Femur (tissue), 1 donor: Measurements from ENCODE around the gene MAP6.
A peak's percentile ranks its signal among the peaks of the same experiment; 100 is the strongest.

ENCODE experiments used
- DNase-seq: peaks from one replicate; pipeline ENCODE4 v3.0.0-alpha.2; 2017

Gene MAP6

GRCh38 chr11:75665990-75666389 is 2.8 kb downstream of the MAP6 start:
- DNase-seq, result no peak

GRCh38 chr11:75665126-75665525 is 3.7 kb downstream of the MAP6 start:
- DNase-seq, result no peak

GRCh38 chr11:75664389-75664788 is 4.4 kb downstream of the MAP6 start:
- DNase-seq, result no peak

- DNase-seq, result no peak
Measured at GRCh38 chr11:75663808-75664207, 5.0 kb downstream of the MAP6 start.

- DNase-seq, result no peak
Measured at GRCh38 chr11:75659836-75660235, 9.0 kb downstream of the MAP6 start.

GRCh38 chr11:75656044-75656727 is 12.7 kb downstream of the MAP6 start:
- DNase-seq, result no peak

GRCh38 chr11:75655605-75656004 is 13.2 kb downstream of the MAP6 start:
- DNase-seq, result peak; percentile 58

GRCh38 chr11:75654314-75654713 is 14.5 kb downstream of the MAP6 start:
- DNase-seq, result no peak

GRCh38 chr11:75653532-75653931 is 15.3 kb downstream of the MAP6 start:
- no peak for DNase-seq

- no peak for DNase-seq
Measured at GRCh38 chr11:75652936-75653335, 15.9 kb downstream of the MAP6 start.

GRCh38 chr11:75651218-75651617 is 17.6 kb downstream of the MAP6 start:
- DNase-seq, result no peak

GRCh38 chr11:75650167-75650723 is 18.6 kb downstream of the MAP6 start:
- no peak for DNase-seq

GRCh38 chr11:75644946-75645345 is 23.9 kb downstream of the MAP6 start:
- DNase-seq, result no peak

- no peak for DNase-seq
Measured at GRCh38 chr11:75644370-75644769, 24.5 kb downstream of the MAP6 start.

- DNase-seq, result no peak
Measured at GRCh38 chr11:75642402-75643113, 26.3 kb downstream of the MAP6 start.

GRCh38 chr11:75639762-75640181 is 29.1 kb downstream of the MAP6 start:
- DNase-seq, result peak; percentile 94

GRCh38 chr11:75637998-75638397 is 30.8 kb downstream of the MAP6 start:
- DNase-seq, result no peak

- peak; percentile 70 for DNase-seq
Measured at GRCh38 chr11:75635066-75635862, 33.6 kb downstream of the MAP6 start.

- DNase-seq, result no peak
Measured at GRCh38 chr11:75633409-75634066, 35.3 kb downstream of the MAP6 start.

GRCh38 chr11:75632962-75633361 is 35.9 kb downstream of the MAP6 start:
- DNase-seq, result no peak

- DNase-seq, result no peak
Measured at GRCh38 chr11:75632450-75632849, 36.4 kb downstream of the MAP6 start.

GRCh38 chr11:75631086-75631730 is 37.6 kb downstream of the MAP6 start:
- DNase-seq, result no peak
